HepG2 (cell line): Measurements from ENCODE around the gene TSHZ2. TPM values are rescaled to one million over a fixed set of nuclear protein-coding genes. Genes with fewer than 3 reads are reported as not detected.

ENCODE experiments used
- GFI1 ChIP-seq: sonication (generic); formaldehyde crosslinking; IDR thresholded peaks from 2 replicates; pipeline ENCODE4 v1.5.0; 2020; ENCODE audit warnings: missing genetic modification reagents, mild to moderate bottlenecking, borderline replicate concordance
- MIER3 ChIP-seq: IDR thresholded peaks from 2 replicates; pipeline ENCODE4 v1.6.1; 2016; ENCODE audit warnings: missing compliant biosample characterization, borderline replicate concordance
- MYPOP ChIP-seq: sonication (generic); formaldehyde crosslinking; IDR thresholded peaks from 2 replicates; pipeline ENCODE4 v1.8.1; 2023; ENCODE audit warnings: mild to moderate bottlenecking, moderate library complexity, missing genetic modification reagents
- NFE2L2 ChIP-seq: fragments of 150-350 bp; IDR thresholded peaks from 2 replicates; pipeline ENCODE4 v1.6.1; 2014; ENCODE audit warnings: low read length
- NRL ChIP-seq: sonication (generic); formaldehyde crosslinking; IDR thresholded peaks from 2 replicates; pipeline ENCODE4 v1.5.0; 2020; ENCODE audit warnings: missing genetic modification reagents, mild to moderate bottlenecking, moderate library complexity, borderline replicate concordance
- RCOR2 ChIP-seq: IDR thresholded peaks from 2 replicates; pipeline ENCODE4 v1.6.1; 2016; ENCODE audit warnings: missing biosample characterization, missing genetic modification reagents
- RFX1 ChIP-seq: fragments of 450-650 bp; IDR thresholded peaks from 2 replicates; pipeline ENCODE4 v1.6.1; 2017
- ZC3H4 ChIP-seq: sonication (generic); formaldehyde crosslinking; IDR thresholded peaks from 2 replicates; pipeline ENCODE4 v1.4.0; 2020; ENCODE audit warnings: missing genetic modification reagents, borderline replicate concordance
- ZNF513 ChIP-seq: sonication (generic); formaldehyde crosslinking; conservative IDR thresholded peaks from 2 replicates; pipeline ENCODE4 v1.5.0; 2020; ENCODE audit warnings: missing genetic modification reagents
- polyA plus RNA-seq, 8 experiments: library from polyadenylated mRNA; depleted of rRNA in 3 of 8; stranded (reverse) in 7 of 8; unstranded in 1 of 8; fragments of >200 nt; fragmentation: Illumina TruSeq in 4 of 8; extraction: Trizol in 4 of 8; gene quantifications; 2 replicates each; pipeline versions ENCODE4 v1.2.1 to v1.2.3, GENCODE V29; 2011 to 2016; ENCODE audit warnings: low read depth in 4 of 8, missing spikeins in 1 of 8, mixed read lengths in 1 of 8; ENCODE audit not compliant: insufficient read depth in 1 of 8
- total RNA-seq, 5 experiments: library from RNA; depleted of rRNA; stranded (reverse); fragments of >200 nt; fragmentation: Illumina TruSeq; extraction: Trizol; gene quantifications; 2 replicates each; pipeline ENCODE4 v1.2.3, GENCODE V29; 2016; ENCODE audit warnings: low read depth in 1 of 5

TSHZ2 gene
- total and polyA plus RNA-seq, 2 of the 13 experiments (the other 11 are each of a cell fraction or from before 2014, with no cell fraction given), result 0.01 TPM; not detected in 1

- TF ChIP-seq ZNF513 (CRISPR knock-in tag), result no peak
- TF ChIP-seq NFE2L2, result no peak
- TF ChIP-seq RFX1, result no peak
- TF ChIP-seq MIER3 (CRISPR knock-in tag), result peak; percentile 96
- TF ChIP-seq GFI1 (CRISPR knock-in tag), result 0 out of 2 replicates have a peak, but pooled peaks have one; percentile 9
- no peak for TF ChIP-seq MYPOP (CRISPR knock-in tag)
- TF ChIP-seq ZC3H4 (CRISPR knock-in tag), result peak; percentile 68; the same call in 1 of the 2 replicates
- TF ChIP-seq NRL (CRISPR knock-in tag), result no peak
- TF ChIP-seq RCOR2 (CRISPR knock-in tag), result peak; percentile 82
Measured at GRCh38 chr20:53080969-53081871, 109.1 kb downstream of the TSHZ2 start (continued).
